ENCODE results near the gene CLEC12A. TPM values are rescaled to one million over a fixed set of nuclear protein-coding genes. Genes with fewer than 3 reads are reported as not detected.

Gene CLEC12A
- total RNA-seq, 4 donors from 2014 or later, result 0.64 to 1.5 TPM; not detected in 2

DNA sequence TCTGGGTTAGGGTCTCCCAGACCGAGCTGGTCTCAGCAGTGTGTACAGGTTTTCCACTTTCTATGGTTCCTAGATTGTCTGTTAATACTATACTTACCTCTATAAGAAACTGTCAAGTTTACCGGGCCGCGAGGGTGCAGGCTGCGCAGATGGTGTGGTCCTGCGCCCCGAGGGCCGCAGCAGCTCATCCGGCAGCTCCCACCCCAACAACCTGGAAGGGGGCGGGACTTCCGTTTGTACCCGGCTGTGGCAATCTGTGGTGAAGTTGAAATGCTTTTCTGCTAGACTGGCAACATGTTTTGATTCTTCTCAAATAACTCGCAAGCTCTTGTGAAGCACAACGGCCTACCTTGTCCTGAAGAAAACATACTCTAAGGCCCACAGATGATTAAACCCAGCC, 59.2 kb downstream of the CLEC12A start, which contains the start of gene CLEC9A:
TSS of gene CLEC9A (plus strand) at position 237 of the 400 bp plus-strand sequence. CDS start 22,006 bp downstream, outside the sequence.
- Histone ChIP-seq H3K36me3 (no peaks in the 10 kb centered on the region), H3K4me3 (no peak within 1 kb of the TSS), H3K4me1 (peaks cover 0 to 6% (median 0%) of the 10 kb centered on the region in 3 donors), H3K27me3 (peaks cover 0 to 10% (median 0%) of the 10 kb centered on the region in 4 donors), H3K27ac (no peak within 1 kb of the TSS), H3K9me3 (no peaks in the 10 kb centered on the region)
- DNase-seq, result no peak
- intact Hi-C loops (cut with DNase I), result loop anchor here (5.0 kb wide), 1 partner anchor 107 kb away; no protein-coding TSS in a partner anchor
- 77 to 97% methylated on average over 3 to 13 of the region's 14 CpGs for whole genome bisulfite sequencing, 2 donors
- no peak for TF ChIP-seq POLR2A (IDR thresholded peaks at IDR 0.05)
- TF ChIP-seq, protein P1, sequence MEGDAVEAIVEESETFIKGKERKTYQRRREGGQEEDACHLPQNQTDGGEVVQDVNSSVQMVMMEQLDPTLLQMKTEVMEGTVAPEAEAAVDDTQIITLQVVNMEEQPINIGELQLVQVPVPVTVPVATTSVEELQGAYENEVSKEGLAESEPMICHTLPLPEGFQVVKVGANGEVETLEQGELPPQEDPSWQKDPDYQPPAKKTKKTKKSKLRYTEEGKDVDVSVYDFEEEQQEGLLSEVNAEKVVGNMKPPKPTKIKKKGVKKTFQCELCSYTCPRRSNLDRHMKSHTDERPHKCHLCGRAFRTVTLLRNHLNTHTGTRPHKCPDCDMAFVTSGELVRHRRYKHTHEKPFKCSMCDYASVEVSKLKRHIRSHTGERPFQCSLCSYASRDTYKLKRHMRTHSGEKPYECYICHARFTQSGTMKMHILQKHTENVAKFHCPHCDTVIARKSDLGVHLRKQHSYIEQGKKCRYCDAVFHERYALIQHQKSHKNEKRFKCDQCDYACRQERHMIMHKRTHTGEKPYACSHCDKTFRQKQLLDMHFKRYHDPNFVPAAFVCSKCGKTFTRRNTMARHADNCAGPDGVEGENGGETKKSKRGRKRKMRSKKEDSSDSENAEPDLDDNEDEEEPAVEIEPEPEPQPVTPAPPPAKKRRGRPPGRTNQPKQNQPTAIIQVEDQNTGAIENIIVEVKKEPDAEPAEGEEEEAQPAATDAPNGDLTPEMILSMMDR (IDR thresholded peaks at IDR 0.05), result no peak

DNA sequence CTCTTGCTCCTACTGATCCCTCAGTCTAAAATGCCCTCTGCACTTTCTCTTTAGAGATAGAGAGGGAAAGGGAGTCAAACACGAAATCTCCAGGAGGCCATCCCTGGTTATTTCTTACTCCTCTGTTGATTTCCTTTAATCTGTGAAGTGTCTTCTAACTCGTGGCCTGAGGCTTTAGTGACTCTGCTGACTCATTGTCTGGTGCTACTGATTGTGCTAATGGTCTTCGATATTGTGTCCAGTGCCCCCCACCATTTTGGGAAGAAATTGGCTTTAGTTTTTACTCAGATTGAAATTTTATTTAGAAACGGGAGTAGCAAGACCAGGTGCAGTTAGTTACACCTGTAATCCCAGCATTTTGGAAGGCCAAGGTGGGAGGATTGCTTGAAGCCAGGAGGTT, 60.1 kb downstream of the CLEC12A start:
- Histone ChIP-seq H3K4me1 (peaks cover 0 to 6% (median 0%) of the 10 kb centered on the region in 3 donors), H3K36me3 (no peaks in the 10 kb centered on the region), H3K27ac (no peak overlapping the region), H3K4me3 (no peak overlapping the region), H3K27me3 (peaks cover 0 to 10% (median 0%) of the 10 kb centered on the region in 4 donors), H3K9me3 (no peaks in the 10 kb centered on the region)
- TF ChIP-seq, protein P1 (IDR thresholded peaks at IDR 0.05), result no peak
- TF ChIP-seq POLR2A (IDR thresholded peaks at IDR 0.05), result no peak
- 43 to 54% methylated on average over 4 of the region's 4 CpGs for WGBS, 2 donors
- intact Hi-C loops (cut with DNase I), result loop anchor here (5.0 kb wide), 1 partner anchor 106 kb away; no protein-coding TSS in a partner anchor
- no peak for DNase-seq

DNA sequence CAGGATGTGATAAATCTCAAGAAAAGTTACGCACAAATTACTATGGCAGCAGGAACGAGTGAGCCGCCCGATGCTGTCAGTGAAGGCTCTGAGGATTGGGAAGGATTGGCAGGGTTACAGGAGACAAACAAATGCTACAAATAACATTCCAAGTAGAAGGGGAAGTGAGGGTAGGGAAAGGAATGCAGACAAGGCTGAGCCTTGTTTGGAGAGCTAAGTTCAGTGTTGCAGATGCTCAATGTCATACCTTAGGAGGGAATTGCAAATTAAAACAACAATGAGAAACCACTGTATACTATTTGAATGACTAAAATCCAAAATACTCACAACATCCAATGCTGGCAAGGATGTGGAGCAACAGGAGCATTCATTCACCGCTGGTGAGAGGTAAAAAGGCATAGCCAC, 60.6 kb downstream of the CLEC12A start:
- 62 to 68% methylated on average over 5 of the region's 5 CpGs for WGBS, 2 donors
- DNase-seq, result no peak
- H3K27ac ChIP-seq, result no peak overlapping the region
- TF ChIP-seq, protein P1 (IDR thresholded peaks at IDR 0.05), result no peak
- no peak for TF ChIP-seq POLR2A (IDR thresholded peaks at IDR 0.05)
- H3K27me3 ChIP-seq, result peaks cover 0 to 10% (median 0%) of the 10 kb centered on the region in 4 donors
- no peaks in the 10 kb centered on the region for H3K9me3 ChIP-seq
- intact Hi-C loops (cut with DNase I), result loop anchor here (5.0 kb wide), 1 partner anchor 106 kb away; no protein-coding TSS in a partner anchor
- no peak overlapping the region for H3K4me3 ChIP-seq
- peaks cover 0 to 6% (median 0%) of the 10 kb centered on the region in 3 donors for H3K4me1 ChIP-seq
- H3K36me3 ChIP-seq, result no peaks in the 10 kb centered on the region

DNA sequence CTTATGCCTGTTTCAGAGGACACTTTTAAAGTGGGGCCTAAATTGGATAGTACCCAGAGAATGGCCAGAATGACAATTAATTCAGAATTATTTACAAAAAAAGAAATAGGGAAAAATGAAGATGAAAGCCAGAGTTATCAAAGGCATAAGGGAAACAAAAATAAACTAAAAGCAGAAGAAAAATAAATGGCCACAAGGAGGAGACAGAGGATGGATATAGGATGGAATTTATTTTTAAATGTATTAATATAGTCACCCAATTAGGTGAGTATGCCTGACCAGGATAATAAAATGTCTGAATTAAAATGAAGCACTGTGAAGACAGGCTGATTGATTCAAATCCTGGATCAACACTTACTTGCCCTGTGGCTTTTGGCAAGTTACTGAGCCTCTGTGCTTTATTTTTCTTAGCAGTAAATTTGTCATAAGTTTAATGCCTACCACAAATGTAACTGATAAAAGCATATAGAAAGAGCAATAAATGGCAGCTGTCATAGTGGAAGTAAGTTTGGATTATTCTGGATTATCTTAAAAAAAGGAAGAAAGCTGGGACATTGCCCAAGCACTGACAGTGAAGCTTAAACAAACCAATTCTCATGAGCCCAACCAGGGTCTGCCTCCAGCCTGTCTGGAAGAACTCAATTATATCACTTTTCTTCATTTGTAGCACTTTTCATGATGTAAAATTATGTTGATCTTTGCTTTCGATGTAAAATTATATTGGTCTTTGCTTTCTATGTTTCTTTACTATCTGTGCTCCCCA, 62.8 kb downstream of the CLEC12A start:
- peaks cover 0 to 6% (median 0%) of the 10 kb centered on the region in 3 donors for H3K4me1 ChIP-seq
- TF ChIP-seq POLR2A (IDR thresholded peaks at IDR 0.05), result no peak
- TF ChIP-seq, protein P1 (IDR thresholded peaks at IDR 0.05), result peak in 4 of 6 experiments; percentile 58 to 76 (median 64)
- WGBS, 2 donors, result 59 to 65% methylated on average over 1 of the region's 1 CpG
- no peaks in the 10 kb centered on the region for H3K36me3 ChIP-seq
- H3K27me3 ChIP-seq, result peaks cover 0 to 10% (median 0%) of the 10 kb centered on the region in 4 donors
- DNase-seq, result no peak
- no peak overlapping the region for H3K27ac ChIP-seq
- intact Hi-C loops (cut with DNase I), result loop anchor here (5.0 kb wide), 1 partner anchor 103 kb away; no protein-coding TSS in a partner anchor
- H3K9me3 ChIP-seq, result no peaks in the 10 kb centered on the region
- H3K4me3 ChIP-seq, result no peak overlapping the region

Other genes with a start within 250 kb of the CLEC12A start
- 1 to 10 TPM in 1 of 4 donors, not detected in 3; 1.1 TPM for gene CLECL1, start 238.3 kb upstream of the CLEC12A start, total RNA-seq
- gene CD69, start 210.5 kb upstream of the CLEC12A start, total RNA-seq, result 1 to 10 TPM in 3 of 4 donors, under 1 TPM in 1; 0.99 to 6.7 (median 2.7) TPM
- gene KLRF1, start 143.9 kb upstream of the CLEC12A start, total RNA-seq, result under 1 TPM; 0.35 to 0.99 (median 0.37) TPM
- gene CLEC2B, start 102.1 kb upstream of the CLEC12A start, total RNA-seq, result 10 to 100 TPM in 3 of 4 donors, 1 to 10 TPM in 1; 6.0 to 29.4 (median 14.9) TPM
- not detected for gene KLRF2, start 89.9 kb upstream of the CLEC12A start, total RNA-seq
- not detected for gene CLEC2A, start 39.0 kb upstream of the CLEC12A start, total RNA-seq
- gene CLEC1B, start 27.7 kb downstream of the CLEC12A start, total RNA-seq, result not detected
- gene CLEC12B, start 39.2 kb downstream of the CLEC12A start, total RNA-seq, result not detected
- gene CLEC9A, start 59.3 kb downstream of the CLEC12A start, total RNA-seq, result not detected
- 1 to 10 TPM in 2 of 4 donors, under 1 TPM in 1, not detected in 1; 0.76 to 4.2 (median 1.9) TPM for gene CLEC1A, start 127.6 kb downstream of the CLEC12A start, total RNA-seq
- gene CLEC7A, start 158.8 kb downstream of the CLEC12A start, total RNA-seq, result 10 to 100 TPM; 10.3 to 36.1 (median 19.2) TPM
- gene OLR1, start 200.7 kb downstream of the CLEC12A start, total RNA-seq, result 1 to 10 TPM in 1 of 4 donors, not detected in 3; 2.7 TPM
- gene TMEM52B, start 207.6 kb downstream of the CLEC12A start, total RNA-seq, result not detected
- gene GABARAPL1, start 241.5 kb downstream of the CLEC12A start, total RNA-seq, result 10 to 100 TPM; 10.3 to 65.2 (median 24.5) TPM